GM18868 (cell line): ENCODE measurements around the gene DMTF1.
"Not testable (repeated sequence)": the region's sequence is repeated elsewhere in the genome, so short reads cannot be mapped to it uniquely, and the experiment has no call there.

Source experiments
- ATAC-seq: cut with Tn5 transposase; IDR thresholded peaks from one replicate; pipeline ENCODE4 v1.9.1; 2021; ENCODE audit warnings: mild to moderate bottlenecking, moderate library complexity; ENCODE audit not compliant: unreplicated experiment

The DMTF1 gene

DNA sequence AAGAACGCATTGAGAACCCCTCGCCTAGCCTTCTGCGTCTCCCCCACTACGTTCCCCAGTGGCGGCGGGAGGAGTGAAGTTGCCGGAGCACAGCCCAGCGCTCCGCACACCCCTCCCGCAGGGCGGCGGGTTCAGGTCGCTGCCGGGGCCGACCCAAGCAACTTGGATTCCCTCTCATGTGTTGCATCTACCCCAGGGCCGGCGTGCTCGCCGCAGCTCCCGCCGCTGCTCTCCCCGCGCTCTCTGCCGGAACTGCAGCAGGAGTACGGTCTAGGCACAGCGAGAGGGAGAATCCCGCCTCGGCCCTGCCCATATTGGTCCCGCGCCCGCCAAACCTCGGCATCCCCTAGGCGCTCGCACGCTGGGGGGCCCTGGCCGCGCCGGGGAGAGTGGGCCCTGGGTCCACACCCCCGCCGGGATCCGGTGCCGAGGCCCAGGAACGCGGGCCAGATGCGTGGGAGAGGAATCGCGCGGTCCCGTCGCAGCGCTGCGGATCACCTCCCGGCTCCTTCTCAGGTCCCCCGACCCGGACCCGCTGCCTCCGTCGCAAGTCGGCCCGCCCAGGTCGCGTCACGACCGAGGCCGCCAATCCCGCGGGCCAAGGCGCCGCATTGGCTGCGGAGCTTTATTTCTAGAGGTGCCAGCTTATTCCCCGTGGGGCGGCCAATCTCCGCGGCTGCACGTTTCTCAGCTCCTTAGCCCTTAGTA is 67.9 kb downstream of the DMTF1 start:
- ATAC-seq, result peak; percentile 40

DNA sequence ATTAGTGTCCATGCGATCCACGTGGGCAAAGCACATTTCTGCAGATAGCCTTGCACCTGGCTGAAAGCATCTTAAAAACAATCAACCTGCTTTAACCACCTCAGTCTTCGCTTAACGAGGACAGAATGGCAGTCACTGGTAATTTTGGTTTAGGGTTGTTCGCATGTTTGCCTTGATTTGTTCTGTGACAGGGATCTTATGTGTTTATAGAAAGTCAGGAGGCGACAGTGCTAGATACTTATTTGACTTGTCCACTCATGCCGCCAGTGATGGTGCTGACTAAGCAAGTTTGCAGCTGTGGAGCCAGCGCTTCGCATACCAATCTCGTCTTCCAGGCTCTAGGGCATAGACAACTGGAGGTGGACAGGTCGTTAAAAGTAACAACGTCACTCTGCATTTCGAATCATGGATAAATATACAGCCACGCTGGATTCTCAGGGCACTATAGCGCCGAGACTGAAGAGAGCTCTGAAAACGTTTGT is 68.5 kb downstream of the DMTF1 start:
- ATAC-seq, result no peak

DNA sequence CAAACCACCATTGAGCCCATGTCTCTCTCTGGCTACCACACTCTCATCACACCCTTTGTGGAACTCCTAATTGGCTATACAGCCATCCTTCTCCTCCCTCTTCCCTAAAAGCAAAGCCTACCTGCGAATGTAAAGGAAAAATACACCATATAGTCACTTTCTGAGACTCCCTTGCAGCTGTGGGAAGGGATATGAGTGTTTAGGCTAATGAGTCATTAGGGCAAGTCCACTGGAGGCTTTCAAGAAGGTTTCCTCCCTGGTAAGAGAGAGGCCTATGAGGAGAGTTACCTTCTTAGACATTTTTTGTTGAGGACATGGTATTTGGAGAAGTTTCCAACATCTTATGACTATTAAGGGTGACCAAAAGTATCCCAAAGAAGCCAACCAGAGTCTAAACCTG is 71.4 kb downstream of the DMTF1 start:
- no peak for ATAC-seq

DNA sequence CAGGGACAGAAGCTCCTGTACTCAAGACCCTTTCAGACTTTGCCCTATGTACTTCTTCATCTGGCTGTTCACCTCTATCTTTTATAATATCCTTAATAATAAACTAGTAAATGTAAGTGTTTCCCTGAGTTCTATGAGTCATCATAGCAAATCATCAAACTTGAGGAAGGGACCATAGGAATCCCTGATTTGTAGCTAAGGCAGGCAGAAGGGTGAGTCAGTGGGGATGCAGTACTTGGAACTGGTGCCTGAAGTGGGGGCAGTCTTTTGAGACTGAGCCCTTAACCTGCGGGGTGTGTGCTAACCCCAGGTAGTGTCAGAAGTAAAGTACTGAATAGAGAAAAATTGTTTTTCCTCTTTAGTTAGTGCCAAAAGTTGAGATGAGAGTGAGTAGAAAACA is 73.4 kb downstream of the DMTF1 start:
- no peak for ATAC-seq

DNA sequence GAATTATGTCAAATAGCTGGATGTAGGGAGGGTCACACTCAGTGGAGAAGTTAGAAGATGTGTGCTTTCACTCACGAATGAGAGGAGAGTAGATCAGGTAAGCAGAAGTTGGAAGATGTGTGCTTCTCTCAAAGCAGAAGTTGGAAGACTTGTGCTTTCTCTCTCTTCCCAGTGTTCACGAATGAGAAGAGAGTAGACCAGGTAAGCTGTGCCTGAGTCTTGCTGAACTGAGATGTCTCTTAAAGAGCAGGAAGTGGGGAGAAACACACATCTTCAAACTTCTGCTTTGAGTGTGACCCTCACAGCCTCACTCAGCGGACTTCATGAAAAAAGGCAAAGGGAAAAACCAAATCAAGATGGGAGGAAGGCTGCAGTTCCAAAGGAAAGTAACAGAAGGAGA is 74.2 kb downstream of the DMTF1 start:
- peak; percentile 58 for ATAC-seq

DNA sequence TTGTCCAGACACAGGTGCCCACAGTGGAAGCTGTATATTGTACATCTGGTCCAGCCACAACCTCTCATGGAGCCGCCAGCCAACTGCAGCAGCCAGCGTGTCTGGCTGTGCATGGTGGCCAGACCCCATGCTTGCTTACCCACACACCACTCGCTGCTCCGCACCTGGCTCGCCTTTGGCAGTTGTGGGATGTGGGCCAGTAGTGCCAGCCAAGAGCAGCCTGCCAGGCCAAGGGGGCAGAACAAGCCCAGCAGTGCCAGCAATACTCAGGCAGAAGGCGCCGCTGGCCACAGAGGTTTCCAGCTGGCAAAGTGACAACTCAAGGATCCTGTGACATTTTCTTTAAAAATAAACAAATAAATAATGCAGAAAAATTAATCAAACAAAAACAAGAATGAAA is 79.0 kb downstream of the DMTF1 start:
- ATAC-seq, result no peak

DNA sequence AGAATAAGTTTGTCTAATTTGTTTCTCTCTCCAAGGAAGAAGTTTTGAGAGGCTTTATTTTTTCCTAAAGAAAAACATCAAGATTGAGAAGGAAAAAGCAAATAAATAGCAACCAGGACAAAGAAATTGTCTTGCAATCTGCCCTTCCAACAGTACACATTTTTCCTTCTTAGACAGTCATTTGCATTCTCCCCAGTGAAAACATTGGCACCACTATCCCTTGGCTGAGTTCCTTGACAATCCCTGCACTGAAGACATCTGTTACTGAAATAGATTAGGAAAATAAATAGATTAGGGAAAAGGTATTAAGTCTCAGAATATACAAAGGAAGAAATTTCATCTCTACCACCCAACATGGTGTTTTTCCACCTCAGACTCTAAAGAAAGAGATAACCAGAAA is 79.5 kb downstream of the DMTF1 start:
- ATAC-seq, result no peak

DNA sequence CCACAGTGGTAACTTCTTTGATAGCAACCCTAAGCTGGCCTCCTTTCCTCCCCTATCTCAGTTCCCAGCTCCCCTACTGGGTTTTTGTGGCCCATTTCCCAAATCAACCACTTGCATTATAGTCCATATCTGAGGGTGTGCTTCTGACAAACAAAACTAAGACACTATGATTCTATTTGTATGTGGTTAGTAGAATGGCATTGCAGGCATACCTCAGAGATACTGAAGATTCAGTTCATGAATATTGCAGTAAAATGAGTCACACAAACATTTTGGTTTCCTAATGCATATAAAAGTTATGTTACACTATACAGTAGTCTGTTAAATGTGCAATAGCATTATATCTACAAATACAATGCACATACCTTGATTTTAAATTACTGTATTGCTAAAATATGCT is 82.7 kb downstream of the DMTF1 start:
- ATAC-seq, result no peak

DNA sequence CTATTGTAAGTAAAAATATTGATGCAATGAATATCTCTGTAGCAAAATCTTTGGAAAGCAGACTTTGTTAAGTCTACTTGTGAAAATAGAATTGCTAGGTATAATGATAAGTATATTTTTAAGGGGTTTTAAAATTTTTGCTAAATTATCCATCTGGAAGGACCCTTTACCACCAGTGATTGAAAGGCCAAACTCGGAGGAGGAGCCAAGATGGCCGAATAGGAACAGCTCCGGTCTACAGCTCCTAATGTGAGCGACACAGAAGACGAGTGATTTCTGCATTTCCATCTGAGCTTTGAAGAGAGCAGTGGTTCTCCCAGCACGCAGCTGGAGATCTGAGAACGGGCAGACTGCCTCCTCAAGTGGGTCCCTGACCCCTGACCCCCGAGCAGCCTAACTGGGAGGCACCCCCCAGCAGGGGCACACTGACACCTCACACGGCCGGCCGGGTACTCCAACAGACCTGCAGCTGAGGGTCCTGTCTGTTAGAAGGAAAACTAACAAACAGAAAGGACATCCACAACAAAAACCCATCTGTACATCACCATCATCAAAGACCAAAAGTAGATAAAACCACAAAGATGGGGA is 86.3 kb downstream of the DMTF1 start:
- not testable (repeated sequence) for ATAC-seq

DNA sequence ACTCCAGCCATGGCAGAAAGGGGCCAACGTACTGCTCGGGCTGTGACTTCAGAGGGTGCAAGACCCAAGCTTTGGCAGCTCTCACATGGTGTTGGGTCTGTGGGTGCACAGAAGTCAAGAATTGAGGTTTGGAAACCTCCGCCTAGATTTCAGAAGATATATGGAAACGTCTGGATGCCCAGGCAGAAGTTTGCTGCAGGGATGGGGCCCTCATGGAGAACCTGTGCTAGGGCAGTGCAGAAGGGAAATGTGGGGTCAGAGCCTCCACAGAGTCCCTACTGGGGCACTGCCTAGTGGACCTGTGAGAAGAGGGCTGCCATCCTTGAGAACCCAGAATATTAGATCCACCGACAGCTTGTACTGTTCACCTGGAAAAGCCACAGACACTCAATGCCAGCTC is 93.4 kb downstream of the DMTF1 start:
- not testable (repeated sequence) for ATAC-seq
